Globus pallidus (tissue), 1 donor: ENCODE measurements around the gene GAMT.

Experiments
- DNase-seq: peaks from one replicate; pipeline ENCODE4 v3.0.0-alpha.2; 2015; ENCODE audit warnings: low spot score

GAMT gene

DNA sequence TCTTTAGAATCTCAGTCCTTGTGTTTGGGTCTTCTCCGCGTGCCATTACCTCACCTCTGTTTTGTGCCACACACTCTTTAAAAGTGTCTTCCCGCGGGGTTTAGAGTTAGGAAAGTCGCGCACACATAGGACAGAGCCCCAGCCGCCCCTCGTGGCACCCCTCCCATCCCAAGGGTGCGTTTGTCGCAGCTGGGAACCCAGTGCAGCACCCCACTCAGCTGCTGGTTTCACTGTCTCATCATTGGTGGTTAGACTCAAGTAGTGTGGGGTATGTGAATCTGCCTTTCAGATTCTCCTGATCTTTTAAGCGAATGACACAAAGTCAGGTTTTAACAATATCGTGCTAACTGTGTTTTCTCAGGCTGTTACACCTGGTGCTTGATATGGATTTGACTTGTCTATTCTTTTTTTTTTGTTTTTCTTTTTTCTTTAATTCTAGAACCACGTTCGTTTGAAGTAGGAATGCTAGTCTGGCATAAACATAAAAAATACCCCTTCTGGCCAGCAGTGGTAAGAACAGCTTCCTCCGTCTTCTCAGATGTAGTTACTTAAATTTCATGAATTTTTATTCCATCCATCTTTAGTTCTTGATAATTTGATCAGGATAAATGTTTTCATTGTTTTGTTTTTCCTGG is 37.2 kb downstream of the GAMT start:
- DNase-seq, result no peak

DNA sequence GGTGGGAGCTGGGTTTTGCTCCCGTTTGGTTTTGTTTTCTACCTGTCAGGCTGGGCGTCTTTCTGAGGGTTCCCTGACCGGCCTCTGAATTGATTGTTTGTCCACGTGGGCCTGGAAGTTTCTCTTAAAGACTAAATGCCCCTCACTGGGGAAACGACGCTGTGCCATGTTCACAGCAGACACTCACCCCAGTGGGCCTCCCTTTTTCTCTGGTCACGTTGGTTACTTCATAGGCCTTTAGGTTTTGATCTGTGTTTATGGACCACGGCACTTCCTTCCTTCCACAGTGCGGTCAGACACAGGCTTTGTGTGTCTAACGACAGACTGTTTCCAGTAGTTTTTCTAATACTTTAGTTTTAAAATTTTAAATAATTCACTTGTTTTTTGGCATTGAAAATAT is 37.7 kb downstream of the GAMT start:
- no peak for DNase-seq

DNA sequence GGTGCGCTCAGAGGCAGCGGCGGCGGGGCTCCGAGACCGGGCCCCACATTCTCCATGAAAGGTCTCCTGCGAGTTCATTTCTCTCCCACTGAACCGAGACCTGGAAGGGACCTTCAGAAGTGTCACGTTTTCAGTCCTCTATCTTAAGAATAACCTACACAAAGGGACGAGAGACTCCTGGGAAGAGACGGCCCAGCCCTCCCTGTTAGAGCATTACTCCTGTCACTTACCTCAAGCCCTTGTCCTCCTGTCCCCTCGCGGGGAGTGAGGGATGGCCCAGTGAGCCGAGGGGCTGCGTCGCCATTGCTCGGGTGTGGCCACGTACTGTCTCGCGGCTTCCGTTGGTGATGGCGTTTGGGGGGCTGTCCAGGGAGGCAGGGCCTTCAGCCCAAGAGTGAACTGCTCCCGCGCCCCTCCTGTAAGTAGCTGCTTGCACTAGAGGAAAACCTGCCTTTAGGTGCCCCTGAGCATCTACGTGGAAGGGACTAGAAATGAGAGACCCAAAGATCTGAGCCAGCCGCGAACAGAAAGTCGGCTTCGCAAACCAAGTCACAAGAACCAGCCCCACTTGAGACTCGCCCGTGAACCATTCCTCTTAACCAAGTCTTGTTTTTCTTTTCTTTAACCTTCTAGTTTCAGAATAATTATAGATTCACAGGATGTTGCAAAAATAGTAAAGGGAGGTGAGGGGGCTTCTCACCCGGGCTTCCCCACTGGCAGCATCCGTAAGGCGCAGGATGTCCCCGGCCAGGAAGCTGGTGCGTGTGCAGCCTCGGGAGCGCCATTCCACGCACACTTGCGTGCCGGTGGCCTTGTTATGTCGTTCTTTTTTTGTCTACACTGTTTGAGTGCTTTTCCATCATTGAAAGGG is 38.7 kb downstream of the GAMT start:
- DNase-seq, result no peak

DNA sequence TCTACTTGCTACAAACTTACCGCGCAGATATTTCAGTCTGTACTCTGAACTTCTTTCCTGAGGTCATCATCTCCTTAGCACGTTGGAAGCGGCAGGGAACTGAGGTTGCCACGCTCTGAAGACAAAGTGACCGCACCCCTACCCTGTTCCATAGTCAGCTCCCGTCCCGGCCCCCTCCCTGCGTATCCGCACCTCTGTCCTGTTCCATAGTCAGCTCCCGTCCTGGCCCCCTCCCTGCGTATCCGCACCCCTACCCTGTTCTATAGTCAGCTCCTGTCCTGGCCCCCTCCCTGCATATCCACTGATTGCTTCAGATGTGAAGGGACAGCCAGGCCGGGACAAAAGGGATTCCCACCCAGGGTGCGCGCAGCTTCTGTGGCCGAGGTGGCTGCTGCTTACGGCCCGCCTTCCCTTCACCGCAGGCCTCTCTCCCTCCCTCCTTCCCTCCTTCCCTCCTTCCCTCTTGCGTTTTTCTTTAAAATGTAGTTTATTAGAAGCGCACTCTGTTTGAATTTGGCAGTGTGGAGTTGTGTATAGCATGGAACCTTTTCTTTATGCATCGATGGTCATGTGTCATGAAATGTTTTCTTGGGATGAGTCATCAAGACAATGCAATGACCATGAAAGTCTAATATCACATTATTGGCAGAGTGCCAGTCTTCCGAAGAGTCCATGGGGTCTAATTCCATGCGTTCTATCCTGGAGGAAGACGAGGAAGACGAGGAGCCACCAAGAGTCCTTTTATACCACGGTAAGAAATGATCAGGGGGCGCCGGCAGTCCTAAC is 39.5 kb downstream of the GAMT start:
- DNase-seq, result no peak

DNA sequence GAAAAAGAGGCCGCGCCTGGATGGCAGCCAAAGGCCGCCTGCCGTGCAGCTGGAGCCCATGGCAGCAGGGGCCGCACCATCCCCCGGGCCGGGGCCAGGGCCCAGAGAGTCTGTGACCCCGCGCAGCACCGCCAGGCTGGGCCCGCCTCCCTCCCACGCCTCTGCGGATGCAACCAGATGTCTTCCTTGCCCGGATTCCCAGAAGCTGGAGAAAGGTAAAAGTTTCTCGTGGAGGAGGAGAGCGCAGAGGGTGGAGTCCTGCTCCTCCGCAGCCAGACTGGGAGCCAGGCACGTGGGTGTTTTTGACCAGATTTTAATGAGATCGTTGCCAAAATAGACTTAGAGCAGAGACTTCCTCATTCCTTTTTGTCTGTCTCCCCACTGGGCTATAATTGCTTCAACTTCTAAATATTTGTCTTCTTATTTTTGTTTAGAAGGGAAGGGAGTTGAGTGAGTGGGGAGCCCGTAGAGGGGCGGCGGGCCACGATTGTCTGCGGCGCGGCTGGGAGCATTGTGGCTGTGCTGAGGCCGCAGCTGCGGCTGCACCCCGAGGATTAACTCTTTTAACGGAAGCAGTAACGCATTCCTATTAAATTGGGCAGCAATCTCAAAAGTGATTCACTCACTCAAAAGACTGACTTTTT is 40.4 kb downstream of the GAMT start:
- DNase-seq, result peak; percentile 87

DNA sequence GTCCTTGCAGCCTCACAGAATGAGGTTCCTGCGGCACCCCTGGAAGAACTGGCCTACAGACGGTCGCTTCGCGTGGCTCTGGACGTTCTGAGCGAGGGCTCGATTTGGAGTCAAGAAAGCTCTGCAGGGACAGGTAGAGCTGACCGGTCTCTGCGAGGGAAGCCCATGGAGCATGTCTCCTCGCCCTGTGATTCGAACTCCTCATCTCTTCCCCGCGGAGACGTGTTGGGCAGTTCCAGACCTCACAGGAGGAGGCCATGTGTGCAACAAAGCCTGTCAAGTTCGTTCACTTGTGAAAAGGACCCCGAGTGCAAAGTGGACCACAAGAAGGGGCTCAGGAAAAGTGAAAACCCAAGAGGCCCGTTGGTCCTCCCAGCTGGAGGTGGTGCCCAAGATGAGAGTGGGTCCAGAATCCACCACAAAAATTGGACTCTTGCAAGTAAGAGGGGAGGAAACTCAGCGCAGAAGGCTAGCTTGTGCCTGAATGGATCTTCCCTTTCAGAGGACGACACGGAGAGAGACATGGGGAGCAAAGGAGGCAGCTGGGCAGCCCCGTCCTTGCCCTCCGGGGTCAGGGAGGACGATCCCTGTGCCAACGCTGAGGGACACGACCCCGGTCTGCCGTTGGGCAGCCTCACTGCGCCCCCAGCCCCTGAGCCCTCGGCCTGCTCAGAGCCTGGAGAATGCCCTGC is 41.1 kb downstream of the GAMT start:
- DNase-seq, result no peak

DNA sequence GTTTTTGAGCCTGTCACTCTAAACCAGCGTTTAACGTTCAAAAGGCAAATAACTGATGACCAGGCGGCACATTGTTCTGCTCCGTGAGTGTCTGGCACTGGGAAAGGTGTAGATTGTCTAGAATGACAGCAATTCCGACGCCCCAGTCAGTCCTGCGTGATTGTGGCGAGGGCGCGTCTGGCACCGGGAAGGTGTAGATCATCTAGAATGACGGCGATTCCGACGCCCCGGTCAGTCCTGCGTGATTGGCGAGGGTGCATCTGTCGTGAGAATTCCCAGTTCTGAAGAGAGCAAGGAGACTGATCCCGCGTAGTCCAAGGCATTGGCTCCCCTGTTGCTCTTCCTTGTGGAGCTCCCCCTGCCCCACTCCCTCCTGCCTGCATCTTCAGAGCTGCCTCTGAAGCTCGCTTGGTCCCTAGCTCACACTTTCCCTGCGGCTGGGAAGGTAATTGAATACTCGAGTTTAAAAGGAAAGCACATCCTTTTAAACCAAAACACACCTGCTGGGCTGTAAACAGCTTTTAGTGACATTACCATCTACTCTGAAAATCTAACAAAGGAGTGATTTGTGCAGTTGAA is 43.7 kb downstream of the GAMT start:
- no peak for DNase-seq

DNA sequence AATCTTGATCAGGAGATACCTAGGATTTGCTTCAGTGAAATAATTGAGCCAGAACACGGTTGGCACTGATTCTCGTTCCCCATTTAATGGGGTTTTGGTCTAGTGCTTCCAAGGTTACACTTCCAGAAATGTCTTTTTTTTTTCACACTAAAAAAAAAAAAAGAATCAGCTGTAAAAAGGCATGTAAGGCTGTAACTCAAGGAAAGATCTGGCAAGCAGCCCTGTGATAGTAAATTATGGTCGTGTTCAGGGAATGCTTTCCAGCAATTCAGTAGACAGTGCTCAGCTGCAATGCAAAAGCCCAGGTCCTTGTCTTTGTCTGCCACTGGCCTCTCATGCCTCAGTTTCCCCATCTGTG is 44.9 kb downstream of the GAMT start:
- no peak for DNase-seq

DNA sequence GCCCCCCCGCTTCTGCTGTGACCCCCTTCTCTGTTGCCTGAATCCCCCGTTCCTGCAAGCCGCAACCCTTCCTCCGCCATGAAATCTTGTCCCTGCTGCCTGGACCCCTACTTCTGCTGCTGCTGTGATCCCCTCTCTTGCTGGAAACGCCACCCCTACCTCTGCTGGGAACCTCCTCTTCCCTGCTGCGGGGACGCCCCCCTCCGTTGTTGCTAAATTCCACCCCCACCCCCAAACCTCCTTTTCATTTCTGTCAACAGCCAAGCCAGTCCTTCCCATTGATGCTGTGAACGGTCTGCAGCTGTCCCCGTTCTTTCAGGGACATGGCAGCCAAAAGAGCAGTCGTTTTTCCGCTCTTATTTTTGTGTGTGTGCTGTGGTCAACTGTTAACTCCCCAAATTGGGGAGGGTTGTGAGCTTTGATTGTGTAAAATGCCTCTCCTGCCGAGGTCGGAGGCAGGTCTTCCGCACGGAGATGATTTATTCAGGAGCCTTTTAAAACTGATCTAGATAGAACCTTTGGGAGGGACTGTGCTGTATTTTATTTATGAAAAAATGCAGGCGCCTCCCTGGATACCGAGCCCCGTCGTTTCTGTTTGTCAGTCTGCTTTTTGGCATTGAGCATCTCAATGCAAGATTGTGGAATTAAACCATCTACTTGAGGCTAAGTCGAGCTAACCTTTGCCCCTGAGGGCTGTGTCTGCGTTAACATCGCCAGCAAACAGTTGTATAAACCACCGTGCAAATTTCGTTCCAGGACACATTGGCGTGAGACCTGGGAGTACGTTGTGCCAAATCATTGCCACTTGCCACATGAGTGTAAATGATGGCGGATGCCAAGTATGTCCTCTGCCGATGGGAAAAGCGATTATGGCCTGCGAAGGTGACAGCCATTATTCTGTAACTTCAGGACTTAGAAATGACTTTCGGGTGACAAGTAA is 45.5 kb downstream of the GAMT start:
- DNase-seq, result peak; percentile 71

DNA sequence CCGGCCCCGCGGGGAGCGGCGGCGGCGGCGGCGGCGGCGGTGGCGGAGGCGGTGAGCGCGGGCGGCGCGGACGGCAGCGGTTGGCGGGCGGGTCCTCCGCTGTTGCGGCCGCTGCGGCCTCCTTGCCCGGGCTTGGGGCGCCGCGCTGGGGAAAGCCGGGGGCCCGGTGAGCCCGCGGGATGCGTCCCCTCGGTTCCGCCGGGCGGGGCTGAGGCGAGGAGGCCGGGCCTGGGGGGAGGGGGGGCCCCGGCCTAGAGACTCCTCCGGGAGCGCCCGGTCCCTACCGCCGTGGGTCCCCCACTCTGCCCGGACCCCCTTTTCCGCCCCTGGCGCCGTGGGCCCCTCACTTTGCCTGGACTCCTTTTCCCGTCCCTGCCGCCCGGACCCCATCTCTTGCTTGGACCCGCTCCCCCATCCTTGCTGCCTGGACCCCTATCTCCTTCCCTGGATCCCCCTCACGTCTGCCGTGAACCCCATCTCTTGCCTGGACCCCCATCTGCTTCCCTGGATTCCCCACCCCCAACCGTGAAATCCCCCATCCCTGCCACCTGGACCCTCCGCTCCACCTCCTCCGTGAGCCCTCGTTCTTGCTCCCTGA is 46.3 kb downstream of the GAMT start:
- no peak for DNase-seq

DNA sequence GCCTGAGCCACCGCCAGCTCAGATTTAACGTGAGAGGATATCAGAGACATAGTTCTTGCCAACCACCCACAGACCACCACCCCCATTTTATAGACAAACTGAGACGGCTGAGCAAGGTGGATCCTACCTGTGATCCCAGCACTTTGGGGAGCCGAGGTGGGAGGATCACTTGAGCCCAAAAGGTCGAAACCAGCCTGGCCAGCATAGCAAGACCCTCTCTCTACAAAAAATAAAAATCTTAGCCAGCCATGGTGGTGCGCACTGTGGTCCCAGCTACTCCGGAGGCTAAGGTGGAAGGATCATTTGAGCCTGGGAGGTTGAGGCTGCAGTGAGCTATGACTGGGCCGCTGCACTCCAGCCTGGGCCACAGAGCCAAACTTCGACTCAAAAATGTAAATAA is 48.2 kb downstream of the GAMT start:
- no peak for DNase-seq

DNA sequence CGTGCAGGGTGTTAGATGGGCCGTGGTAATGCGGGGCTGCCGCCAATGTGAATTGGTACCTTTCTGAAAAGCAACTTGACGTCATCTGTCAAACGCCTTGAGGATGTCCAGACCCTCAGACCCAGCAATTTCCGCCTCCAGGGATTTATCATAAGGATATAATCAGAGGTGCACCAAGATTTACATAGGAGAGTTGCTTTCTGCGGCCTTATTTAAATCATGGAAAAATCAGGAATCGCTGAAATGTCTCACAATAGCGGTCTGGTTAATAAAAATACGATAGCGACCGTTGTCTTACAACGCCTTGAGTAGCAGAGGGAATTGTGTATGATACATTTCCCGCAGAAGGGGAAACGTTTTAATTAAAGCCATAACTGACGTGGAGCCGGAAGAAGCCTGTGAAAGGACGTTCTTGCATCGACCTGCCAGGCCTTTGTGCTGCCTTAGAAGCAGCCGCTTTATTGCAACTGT is 49.9 kb downstream of the GAMT start:
- no peak for DNase-seq

DNA sequence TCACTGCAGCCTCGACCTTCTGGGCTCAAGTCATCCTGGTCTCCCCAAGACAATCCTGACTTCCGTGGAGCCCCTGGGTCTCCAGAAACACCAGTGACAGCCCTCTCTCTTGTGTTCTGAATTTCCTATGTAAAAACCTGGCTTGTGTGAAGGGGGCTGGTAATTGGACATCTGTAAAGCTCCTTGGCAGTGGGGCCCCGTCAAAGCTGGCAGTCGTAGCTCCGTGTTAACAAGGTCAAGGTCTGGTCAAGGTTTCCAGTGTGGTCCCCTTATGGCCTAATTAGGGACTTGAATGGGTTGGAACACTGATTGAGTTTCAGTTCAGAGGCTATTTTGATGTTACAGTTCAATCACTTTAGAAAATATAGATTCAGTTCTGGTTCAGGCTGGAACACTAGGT is 50.5 kb downstream of the GAMT start:
- DNase-seq, result no peak

DNA sequence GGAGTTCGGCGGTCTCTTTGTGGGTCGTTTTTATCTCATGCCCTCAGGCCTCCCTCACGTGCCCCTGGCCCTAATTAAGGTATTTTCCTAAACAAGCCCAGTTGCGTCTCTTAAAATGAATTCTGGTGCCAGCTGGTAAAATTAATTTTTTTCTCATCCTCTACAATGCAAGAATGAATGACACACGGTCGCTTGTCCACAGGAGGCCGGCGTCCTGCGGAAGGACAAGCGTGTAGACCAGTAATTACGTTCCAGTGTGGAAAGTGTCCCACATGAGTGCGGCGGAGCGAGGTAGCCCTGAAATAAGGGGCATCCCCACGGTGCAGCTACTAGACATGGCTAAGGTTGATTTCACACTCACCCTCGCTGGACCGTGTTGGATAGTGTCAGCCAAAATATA is 52.1 kb downstream of the GAMT start:
- no peak for DNase-seq
